ENCODE measurements around the gene UBALD1.

DNA sequence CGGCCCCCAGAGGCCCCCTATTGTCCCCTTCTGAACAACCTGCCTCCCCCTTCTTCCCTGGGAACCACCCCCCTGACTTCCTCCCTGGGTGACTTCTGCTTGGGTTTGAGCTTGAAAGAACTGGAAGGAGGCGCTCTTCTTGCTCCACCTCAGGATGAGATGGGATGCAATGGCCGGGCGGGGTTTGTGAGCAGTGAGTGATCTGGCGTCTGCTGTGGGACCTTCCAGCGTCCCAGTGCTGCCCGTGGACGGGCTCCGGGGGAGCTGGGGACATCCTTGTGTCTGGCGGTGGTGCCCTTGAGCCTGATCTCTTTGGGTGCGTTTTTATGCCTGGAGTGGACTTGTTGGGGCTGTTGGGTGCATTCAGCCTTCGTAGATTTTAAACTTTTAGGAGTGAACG, 21.5 kb upstream of the UBALD1 start:
- TF ChIP-seq POLR2A (IDR thresholded peaks at IDR 0.05; ENCODE audit: low read length) (no peak), GATA1 (IDR thresholded peaks at IDR 0.05; ENCODE audit: low read depth, low read length) (no peak)

Data from erythroblast (primary cell).